Vagina (tissue), 2 donors: ENCODE data around the gene SYNDIG1.

Experiments used
- POLR2A ChIP-seq, 2 donors: fragments of 450-650 bp; IDR thresholded peaks; one replicate each; pipeline ENCODE4 v1.6.1; 2017; ENCODE audit warnings: antibody characterized with exemption in 2 of 2, mild to moderate bottlenecking in 2 of 2, moderate library complexity in 2 of 2
- POLR2AphosphoS5 ChIP-seq, 2 donors: sonication (generic); formaldehyde crosslinking; IDR thresholded peaks; one replicate each; pipeline ENCODE4 v1.9.0; 2017; ENCODE audit warnings: antibody characterized with exemption in 2 of 2, mild to moderate bottlenecking in 2 of 2, low read depth in 1 of 2; ENCODE audit not compliant: insufficient read depth in 1 of 2
- TF ChIP-seq, protein P1 (sequence below), 3 experiments: fragments of 450-650 bp in 2 of 3; fragments of 200-600 bp in 1 of 3; sonication (generic) in 1 of 3; IDR thresholded peaks; one replicate each; pipeline ENCODE4 v1.5.1; 2017 to 2019; ENCODE audit warnings: antibody characterized with exemption in 3 of 3, mild to moderate bottlenecking in 2 of 3, moderate library complexity in 2 of 3

DNA sequence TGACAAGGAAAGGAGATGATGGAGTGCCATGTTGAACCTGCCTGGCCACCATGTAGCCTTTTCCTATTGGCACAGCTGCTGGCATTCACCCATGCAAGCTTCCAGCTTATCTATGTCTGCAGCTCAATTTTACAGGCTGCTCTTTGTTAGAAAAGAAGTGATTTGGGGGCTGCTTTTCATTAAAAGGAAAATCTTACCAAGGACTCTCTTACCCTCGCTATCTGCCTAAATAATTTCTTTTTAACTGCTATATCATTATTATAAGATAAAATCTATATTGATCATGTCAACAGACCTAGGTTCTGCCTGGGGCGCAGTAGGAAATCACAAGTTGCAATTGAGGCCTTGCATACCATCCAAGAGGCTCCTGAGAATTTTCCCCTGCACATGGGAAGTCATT lies 167.2 kb downstream of the SYNDIG1 start:
- TF ChIP-seq, protein P1, sequence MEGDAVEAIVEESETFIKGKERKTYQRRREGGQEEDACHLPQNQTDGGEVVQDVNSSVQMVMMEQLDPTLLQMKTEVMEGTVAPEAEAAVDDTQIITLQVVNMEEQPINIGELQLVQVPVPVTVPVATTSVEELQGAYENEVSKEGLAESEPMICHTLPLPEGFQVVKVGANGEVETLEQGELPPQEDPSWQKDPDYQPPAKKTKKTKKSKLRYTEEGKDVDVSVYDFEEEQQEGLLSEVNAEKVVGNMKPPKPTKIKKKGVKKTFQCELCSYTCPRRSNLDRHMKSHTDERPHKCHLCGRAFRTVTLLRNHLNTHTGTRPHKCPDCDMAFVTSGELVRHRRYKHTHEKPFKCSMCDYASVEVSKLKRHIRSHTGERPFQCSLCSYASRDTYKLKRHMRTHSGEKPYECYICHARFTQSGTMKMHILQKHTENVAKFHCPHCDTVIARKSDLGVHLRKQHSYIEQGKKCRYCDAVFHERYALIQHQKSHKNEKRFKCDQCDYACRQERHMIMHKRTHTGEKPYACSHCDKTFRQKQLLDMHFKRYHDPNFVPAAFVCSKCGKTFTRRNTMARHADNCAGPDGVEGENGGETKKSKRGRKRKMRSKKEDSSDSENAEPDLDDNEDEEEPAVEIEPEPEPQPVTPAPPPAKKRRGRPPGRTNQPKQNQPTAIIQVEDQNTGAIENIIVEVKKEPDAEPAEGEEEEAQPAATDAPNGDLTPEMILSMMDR (IDR thresholded peaks at IDR 0.05): no peak
- TF ChIP-seq POLR2A (IDR thresholded peaks at IDR 0.05) (no peak), POLR2AphosphoS5 (IDR thresholded peaks at IDR 0.05; ENCODE audit: insufficient read depth in 1 of 2, low read depth in 1 of 2) (no peak)
